Skeletal muscle satellite cell (primary cell): Measurements from ENCODE around the gene PALLD.
A peak's percentile ranks its signal among the peaks of the same experiment; 100 is the strongest.

Experiments
- H3K27me3 ChIP-seq: 2 replicates; pipeline ENCODE4 v1.7.0; 2013; ENCODE audit warnings: low read length; ENCODE audit not compliant: control insufficient read depth, insufficient read depth
- H3K36me3 ChIP-seq: 2 replicates; pipeline ENCODE4 v1.7.0; 2013; ENCODE audit warnings: mild to moderate bottlenecking, control low read depth, low read length; ENCODE audit not compliant: insufficient read depth
- H3K4me1 ChIP-seq: 2 replicates; pipeline ENCODE4 v1.7.0; 2013; ENCODE audit warnings: low read length; ENCODE audit not compliant: control insufficient read depth, insufficient read depth
- H3K4me2 ChIP-seq: 2 replicates; pipeline ENCODE4 v1.7.0; 2013; ENCODE audit warnings: mild to moderate bottlenecking, low read length
- H3K4me3 ChIP-seq: 2 replicates; pipeline ENCODE4 v1.7.0; 2013; ENCODE audit warnings: low read length
- H3K9ac ChIP-seq: 2 replicates; pipeline ENCODE4 v1.7.0; 2013; ENCODE audit warnings: mild to moderate bottlenecking, low read depth, low read length, moderate library complexity
- H3K9me3 ChIP-seq: replicated peaks from 2 replicates; pipeline ENCODE4 v1.7.0; 2013; ENCODE audit warnings: mild to moderate bottlenecking, control low read depth, low read length

The PALLD gene

GRCh38 chr4:168654104-168654847 is 157.4 kb downstream of the PALLD start:
- Histone ChIP-seq H3K27me3 (no peaks in the 10 kb centered on the region), H3K9me3 (no peaks in the 10 kb centered on the region), H3K36me3 (no peaks in the 10 kb centered on the region), H3K4me2 (no peak overlapping the region), H3K4me3 (no peak overlapping the region), H3K9ac (no peak overlapping the region), H3K4me1 (peaks cover 64% of the 10 kb centered on the region)

GRCh38 chr4:168654848-168655174 is 158.0 kb downstream of the PALLD start:
- no peak overlapping the region for H3K4me2 ChIP-seq
- no peaks in the 10 kb centered on the region for H3K27me3 ChIP-seq
- H3K4me3 ChIP-seq: no peak overlapping the region
- no peak overlapping the region for H3K9ac ChIP-seq
- H3K4me1 ChIP-seq: peaks cover 66% of the 10 kb centered on the region
- H3K9me3 ChIP-seq: no peaks in the 10 kb centered on the region
- no peaks in the 10 kb centered on the region for H3K36me3 ChIP-seq

- Histone ChIP-seq H3K9ac (no peak overlapping the region), H3K4me3 (no peak overlapping the region), H3K4me1 (peaks cover 70% of the 10 kb centered on the region), H3K9me3 (no peaks in the 10 kb centered on the region), H3K27me3 (no peaks in the 10 kb centered on the region), H3K36me3 (no peaks in the 10 kb centered on the region), H3K4me2 (no peak overlapping the region)
These were observed 158.3 kb downstream of the PALLD start for GRCh38 chr4:168655182-168655581.

DNA sequence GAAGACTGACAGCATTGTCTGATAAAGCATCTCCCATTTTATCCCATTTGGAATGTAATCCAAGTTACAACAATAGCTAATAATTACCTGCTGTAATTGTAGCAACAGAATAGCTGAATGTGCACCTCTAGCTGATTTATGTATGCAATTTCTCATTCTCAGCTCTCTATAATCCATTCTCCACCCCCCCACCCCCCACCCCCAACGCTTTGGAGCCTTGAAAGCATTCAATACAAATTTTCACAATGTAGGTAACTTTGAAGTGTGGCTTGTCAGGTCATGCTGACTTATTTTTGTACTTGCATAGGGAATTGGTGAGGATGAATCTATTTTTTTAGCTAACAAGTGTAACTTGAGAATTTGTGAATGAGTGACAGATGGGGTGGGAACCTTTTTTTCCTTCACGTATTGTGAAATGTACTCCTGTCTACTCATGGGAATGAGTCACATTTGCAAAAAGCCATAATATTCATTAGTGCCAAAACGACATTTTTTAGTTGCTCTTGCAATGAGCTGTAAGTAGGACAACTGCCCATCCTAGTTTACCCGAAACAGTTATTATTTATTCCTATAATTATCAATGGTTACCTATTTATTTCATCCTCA is 159.3 kb downstream of the PALLD start:
- Histone ChIP-seq H3K36me3 (no peaks in the 10 kb centered on the region), H3K9me3 (no peaks in the 10 kb centered on the region), H3K4me2 (peak overlapping the region; percentile 71), H3K4me1 (peaks cover 64% of the 10 kb centered on the region), H3K9ac (peak overlapping the region; percentile 49), H3K4me3 (peak overlapping the region; percentile 36), H3K27me3 (no peaks in the 10 kb centered on the region)

GRCh38 chr4:168656946-168657473 is 160.2 kb downstream of the PALLD start:
- Histone ChIP-seq H3K4me2 (peak overlapping the region; percentile 71), H3K4me1 (peaks cover 64% of the 10 kb centered on the region), H3K27me3 (no peaks in the 10 kb centered on the region)

GRCh38 chr4:168658751-168659150 is 161.9 kb downstream of the PALLD start:
- Histone ChIP-seq H3K27me3 (no peaks in the 10 kb centered on the region), H3K36me3 (no peaks in the 10 kb centered on the region), H3K4me3 (no peak overlapping the region), H3K4me2 (no peak overlapping the region), H3K9me3 (no peaks in the 10 kb centered on the region), H3K4me1 (peaks cover 79% of the 10 kb centered on the region), H3K9ac (no peak overlapping the region)

More at GRCh38 chr4:168656946-168657473, 160.2 kb downstream of the PALLD start:
- Histone ChIP-seq H3K9me3 (no peaks in the 10 kb centered on the region), H3K4me3 (peak overlapping the region; percentile 36), H3K9ac (peak overlapping the region; percentile 49), H3K36me3 (no peaks in the 10 kb centered on the region)

DNA sequence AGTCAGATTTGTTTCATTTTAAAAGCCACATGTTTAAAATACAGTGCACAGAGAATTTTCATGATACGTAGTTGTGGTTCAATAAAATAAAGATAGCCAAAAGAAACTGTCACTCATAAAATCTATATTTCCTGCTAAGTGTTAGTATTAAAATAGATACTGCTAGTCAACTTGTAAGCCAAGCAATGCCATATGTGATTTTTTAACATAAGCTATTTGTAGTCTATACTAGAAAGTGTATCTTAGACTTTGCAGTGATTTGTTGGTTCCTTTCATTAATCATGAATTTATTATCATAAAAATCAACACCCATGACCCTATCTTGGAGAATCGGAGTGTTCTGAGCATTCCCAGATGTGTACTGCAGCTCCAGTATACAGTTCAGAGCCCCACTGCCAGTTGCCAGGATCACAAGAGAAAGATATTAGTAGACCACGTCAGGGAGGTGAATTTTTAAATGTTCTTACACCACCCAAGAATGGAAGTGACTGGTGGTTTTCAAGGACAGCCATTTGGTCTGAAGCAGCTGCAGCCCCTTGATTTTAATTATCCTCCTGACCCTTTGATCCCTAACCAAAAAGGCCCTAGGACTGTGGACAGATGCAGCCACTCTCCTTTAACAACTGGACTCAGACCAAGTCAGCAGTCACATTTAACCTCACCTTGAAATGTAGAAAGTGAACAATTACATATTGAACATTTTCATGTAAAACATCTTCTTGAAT is 163.1 kb downstream of the PALLD start:
- Histone ChIP-seq H3K36me3 (no peaks in the 10 kb centered on the region), H3K9me3 (no peaks in the 10 kb centered on the region), H3K4me1 (peaks cover 79% of the 10 kb centered on the region), H3K4me2 (no peak overlapping the region), H3K27me3 (no peaks in the 10 kb centered on the region), H3K4me3 (no peak overlapping the region), H3K9ac (no peak overlapping the region)

DNA sequence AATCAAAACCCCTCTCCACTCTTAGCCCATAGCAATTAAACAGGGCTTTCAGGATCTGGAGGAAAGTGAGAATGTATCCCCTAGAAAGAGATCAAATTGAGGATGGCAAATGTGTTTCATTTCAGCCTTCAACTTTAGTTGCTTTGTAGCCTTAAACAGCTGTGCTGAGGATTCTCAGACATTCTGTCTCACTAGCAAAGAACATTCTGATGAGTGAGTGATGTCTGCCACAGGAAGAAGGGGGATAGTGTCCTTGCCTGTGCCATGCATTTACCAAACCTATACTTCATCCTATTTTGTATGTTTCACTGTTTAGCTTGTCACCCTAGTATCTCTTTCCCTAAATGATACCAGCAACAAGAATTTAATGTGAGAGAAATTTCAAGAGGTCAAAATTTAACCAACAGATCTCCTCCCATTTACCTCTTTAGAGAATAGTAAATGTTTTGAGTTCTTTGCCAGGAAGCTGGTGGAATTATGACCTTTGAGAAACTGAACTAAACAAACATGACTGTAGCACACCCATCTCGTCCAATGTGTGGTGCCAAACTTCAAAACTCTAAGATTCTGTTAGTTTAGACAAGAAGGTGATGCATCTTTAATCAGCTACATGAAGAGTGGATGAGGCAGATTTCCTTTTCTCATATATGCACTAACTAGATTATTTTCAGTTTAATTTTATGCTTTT is 165.6 kb downstream of the PALLD start:
- Histone ChIP-seq H3K9ac (peak overlapping the region; percentile 34), H3K27me3 (no peaks in the 10 kb centered on the region), H3K4me1 (peaks cover 80% of the 10 kb centered on the region), H3K9me3 (no peaks in the 10 kb centered on the region), H3K36me3 (no peaks in the 10 kb centered on the region), H3K4me2 (peak overlapping the region; percentile 42), H3K4me3 (no peak overlapping the region)

DNA sequence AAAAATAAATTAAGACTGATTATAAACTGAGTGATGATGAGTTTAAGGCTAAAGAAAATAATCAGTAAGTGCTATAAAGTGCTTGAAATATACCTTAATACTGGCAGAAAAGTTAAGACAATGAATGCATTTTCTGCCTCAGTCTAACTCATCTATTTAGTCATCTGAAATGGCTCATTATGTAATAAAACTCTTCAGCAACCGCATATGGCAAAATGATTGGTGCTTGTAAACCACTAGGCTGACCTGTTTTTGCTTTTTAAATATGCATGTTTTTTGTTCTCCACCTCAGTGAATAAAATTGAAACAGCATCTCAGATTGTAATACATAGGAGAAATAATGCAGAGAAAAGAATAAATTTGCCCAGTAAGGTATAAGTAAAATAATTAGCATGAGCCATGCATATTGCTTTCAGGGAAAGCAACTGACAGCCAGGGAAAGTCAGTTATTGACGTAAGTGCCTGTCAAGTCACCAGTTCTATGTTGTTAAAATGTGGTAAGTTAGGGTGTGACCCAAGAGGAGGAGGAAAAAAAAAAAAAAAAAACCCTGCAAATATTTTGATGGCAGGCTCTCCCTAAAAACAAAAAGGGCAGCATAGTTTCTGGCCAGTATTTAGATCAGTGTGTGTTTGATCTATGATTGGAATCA is 167.5 kb downstream of the PALLD start:
- no peaks in the 10 kb centered on the region for H3K9me3 ChIP-seq
- H3K36me3 ChIP-seq: peaks cover 5% of the 10 kb centered on the region
- H3K9ac ChIP-seq: no peak overlapping the region
- H3K27me3 ChIP-seq: no peaks in the 10 kb centered on the region
- peaks cover 80% of the 10 kb centered on the region for H3K4me1 ChIP-seq
- H3K4me2 ChIP-seq: no peak overlapping the region
- no peak overlapping the region for H3K4me3 ChIP-seq

GRCh38 chr4:168666531-168666930 is 169.7 kb downstream of the PALLD start:
- H3K27me3 ChIP-seq: no peaks in the 10 kb centered on the region

DNA sequence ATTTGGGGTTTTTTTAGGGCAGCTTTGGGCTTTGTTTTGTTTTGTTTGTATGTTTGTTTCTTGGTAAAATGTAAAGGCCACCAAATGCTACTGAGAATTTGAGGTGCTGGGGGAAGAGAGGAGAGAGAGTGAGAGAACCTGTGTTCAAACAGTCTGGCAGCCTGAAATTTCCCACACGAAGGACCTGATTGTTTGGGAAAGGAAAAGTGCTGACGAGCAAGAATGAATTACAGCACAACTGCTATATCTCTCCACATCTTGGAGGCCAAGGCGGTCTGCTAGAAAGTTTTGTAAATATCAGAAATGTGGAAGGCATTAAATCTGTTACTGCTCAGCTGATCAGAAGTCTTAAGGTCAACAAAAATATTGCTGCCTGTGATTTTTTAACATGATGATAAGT is 170.5 kb downstream of the PALLD start:
- H3K4me2 ChIP-seq: peak overlapping the region; percentile 42
- peaks cover 11% of the 10 kb centered on the region for H3K36me3 ChIP-seq
- H3K27me3 ChIP-seq: no peaks in the 10 kb centered on the region
- H3K4me1 ChIP-seq: peaks cover 56% of the 10 kb centered on the region
- no peaks in the 10 kb centered on the region for H3K9me3 ChIP-seq
- H3K9ac ChIP-seq: peak overlapping the region; percentile 41
- H3K4me3 ChIP-seq: no peak overlapping the region

More at GRCh38 chr4:168666531-168666930, 169.7 kb downstream of the PALLD start:
- peak overlapping the region; percentile 28 for H3K4me3 ChIP-seq
- H3K9ac ChIP-seq: peak overlapping the region; percentile 41
- H3K9me3 ChIP-seq: no peaks in the 10 kb centered on the region
- H3K36me3 ChIP-seq: peaks cover 11% of the 10 kb centered on the region
- peak overlapping the region; percentile 42 for H3K4me2 ChIP-seq
- H3K4me1 ChIP-seq: peaks cover 64% of the 10 kb centered on the region
